Hematopoietic multipotent progenitor cell (in vitro differentiated cells): ENCODE results near the gene AP1G2. TPM values are rescaled to one million over a fixed set of nuclear protein-coding genes. Genes with fewer than 3 reads are reported as not detected.

Source experiments
- DNase-seq, 3 donors: peaks; one replicate each; pipeline ENCODE4 v3.0.0-alpha.2; 2011 to 2015; ENCODE audit warnings: low read depth in 2 of 3, low spot score in 2 of 3
- total RNA-seq: library from RNA; depleted of rRNA; stranded (reverse); fragments of >200 nt; gene quantifications from one replicate; pipeline ENCODE4 v1.2.3, GENCODE V29; 2012

AP1G2 gene
- total RNA-seq, 1 donor: 132 TPM

- no peak for DNase-seq
Observed at GRCh38 chr14:23558346-23559009, 9.1 kb downstream of the AP1G2 start.

- DNase-seq: no peak
Observed at GRCh38 chr14:23557946-23558345, 9.6 kb downstream of the AP1G2 start.

GRCh38 chr14:23557521-23557920, 10.1 kb downstream of the AP1G2 start:
- no peak for DNase-seq

- no peak for DNase-seq
Observed at GRCh38 chr14:23556700-23557440, 10.7 kb downstream of the AP1G2 start.

- DNase-seq: peak; percentile 83 to 94 (median 90)
Observed at GRCh38 chr14:23555882-23556699, 11.5 kb downstream of the AP1G2 start, which contains the start of gene THTPA. TSS of gene THTPA (plus strand) at chr14:23556271. CDS start at chr14:23556758, 487 bp downstream.

GRCh38 chr14:23555533-23555881, 12.1 kb downstream of the AP1G2 start:
- no peak for DNase-seq

GRCh38 chr14:23551266-23552028, 16.1 kb downstream of the AP1G2 start, which contains the start of gene ZFHX2:
TSS of gene ZFHX2 (minus strand) at chr14:23551765. CDS start at chr14:23535325, 16,440 bp downstream.
- DNase-seq: peak; percentile 37 to 64 (median 51)

GRCh38 chr14:23550812-23551265, 16.8 kb downstream of the AP1G2 start:
- no peak for DNase-seq

- DNase-seq: no peak
Observed at GRCh38 chr14:23550131-23550811, 17.3 kb downstream of the AP1G2 start.

- no peak for DNase-seq
Observed at GRCh38 chr14:23548351-23549318, 19.0 kb downstream of the AP1G2 start.

GRCh38 chr14:23547924-23548323, 19.7 kb downstream of the AP1G2 start:
- DNase-seq: no peak

GRCh38 chr14:23546450-23547035, 21.0 kb downstream of the AP1G2 start:
- no peak for DNase-seq

GRCh38 chr14:23545740-23546365, 21.7 kb downstream of the AP1G2 start:
- no peak for DNase-seq

GRCh38 chr14:23544511-23545447, 22.8 kb downstream of the AP1G2 start:
- DNase-seq: no peak

- DNase-seq: no peak
Observed at GRCh38 chr14:23543403-23543802, 24.2 kb downstream of the AP1G2 start.

GRCh38 chr14:23542261-23542660, 25.3 kb downstream of the AP1G2 start:
- no peak for DNase-seq

- DNase-seq: no peak
Observed at GRCh38 chr14:23540141-23540469, 27.5 kb downstream of the AP1G2 start.
